Sigmoid colon (tissue), 7 donors: ENCODE results near the gene PTPRD. TPM values are rescaled to one million over a fixed set of nuclear protein-coding genes. Genes with fewer than 3 reads are reported as not detected.

Experiments
- DNase-seq: peaks from one replicate; pipeline ENCODE4 v3.0.0-alpha.2; 2019
- H3K27ac ChIP-seq, 4 donors: fragments of 200-600 bp; sonication (generic); one replicate each; pipeline ENCODE4 v1.5.1; 2016 to 2019; ENCODE audit warnings: mild to moderate bottlenecking in 1 of 4
- H3K27me3 ChIP-seq, 3 donors: fragments of 200-600 bp; sonication (generic); one replicate each; pipeline ENCODE4 v1.5.1; 2019; ENCODE audit warnings: mild to moderate bottlenecking in 1 of 3
- H3K36me3 ChIP-seq, 4 donors: fragments of 200-600 bp; sonication (generic); one replicate each; pipeline ENCODE4 v1.5.1; 2016 to 2019
- H3K4me1 ChIP-seq, 4 donors: fragments of 200-600 bp; sonication (generic); one replicate each; pipeline ENCODE4 v1.5.1; 2017 to 2019
- H3K4me3 ChIP-seq, 4 donors: fragments of 200-600 bp; sonication (generic); one replicate each; pipeline ENCODE4 v1.5.1; 2017 to 2019; ENCODE audit warnings: mild to moderate bottlenecking in 2 of 4, moderate library complexity in 1 of 4
- H3K9me3 ChIP-seq, 4 donors: fragments of 200-600 bp in 3 of 4; sonication (generic) in 3 of 4; one replicate each; pipeline versions ENCODE4 v1.5.1 to v1.6.1; 2013 to 2019
- EP300 ChIP-seq, 4 donors: sonication (generic); formaldehyde crosslinking; IDR thresholded peaks; one replicate each; pipeline ENCODE4 v1.6.1; 2017; ENCODE audit warnings: antibody characterized with exemption in 4 of 4
- POLR2A ChIP-seq, 2 donors: fragments of 450-650 bp; IDR thresholded peaks; one replicate each; pipeline ENCODE4 v1.6.1; 2016; ENCODE audit warnings: antibody characterized with exemption in 2 of 2, mild to moderate bottlenecking in 2 of 2, moderate library complexity in 2 of 2
- POLR2AphosphoS5 ChIP-seq, 4 donors: sonication (generic); formaldehyde crosslinking; IDR thresholded peaks; one replicate each; pipeline ENCODE4 v1.6.1; 2017; ENCODE audit warnings: antibody characterized with exemption in 4 of 4
- WGBS, 2 donors: extraction: QIAGEN DNeasy Blood & Tissue Kit; methylation state at CpG; one replicate each; pipeline ENCODE4 v1.1.7; 2013; 5-methylcytosine and 5-hydroxymethylcytosine counted together
- intact Hi-C: fragments of 100-400 bp; cut with DNase I; formaldehyde crosslinking; loops from one replicate; pipeline ENCODE4 v1.15.1; 2023
- polyA plus RNA-seq, 3 donors: library from polyadenylated mRNA; stranded (reverse); fragments of 200-250 nt; gene quantifications; one replicate each; pipeline ENCODE4 v1.2.3, GENCODE V29; 2013
- total RNA-seq, 4 donors: library from RNA; depleted of rRNA; stranded (reverse); fragments of >200 nt; gene quantifications; one replicate each; pipeline ENCODE4 v1.1.0, GENCODE V29; 2016
- TF ChIP-seq, protein P1 (sequence below), 4 experiments: fragments of 450-650 bp in 3 of 4; fragments of 200-600 bp in 1 of 4; IDR thresholded peaks; one replicate each; pipeline ENCODE4 v1.5.1; 2016 to 2019; ENCODE audit warnings: antibody characterized with exemption in 4 of 4, mild to moderate bottlenecking in 3 of 4, moderate library complexity in 2 of 4
- donor health status: healthy with polysubstance abuse.
- donor health status: Bipolar disorder and iron deficiency.
- donor health status: healthy.

Gene PTPRD
- total and polyA plus RNA-seq, 7 donors = 1.2 to 18.3 (median 6.3) TPM

DNA sequence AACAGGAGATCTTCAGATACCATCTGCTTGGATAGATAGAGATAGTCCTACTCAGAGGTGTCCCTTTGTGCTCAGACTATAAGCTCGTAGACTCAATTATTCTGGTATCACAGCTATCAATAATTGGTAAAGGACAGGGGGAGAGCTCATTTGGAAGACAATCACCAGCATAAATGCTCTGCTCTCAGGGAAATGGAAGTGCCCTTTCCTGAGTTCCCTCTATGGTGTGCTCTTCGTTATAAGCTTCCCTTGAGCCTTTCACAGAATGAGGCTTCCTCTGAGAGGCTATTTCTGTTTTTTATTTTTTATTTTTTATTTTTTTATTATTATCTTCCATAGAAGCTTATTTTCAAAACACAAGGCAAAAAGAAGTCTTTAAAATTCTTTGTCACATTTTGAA lies 1657.5 kb downstream of the PTPRD start:
- WGBS, 2 donors = 75 to 80% methylated on average over 2 of the region's 2 CpGs
- Histone ChIP-seq H3K27ac (no peak overlapping the region), H3K4me1 (no peaks in the 10 kb centered on the region), H3K4me3 (no peak overlapping the region), H3K9me3 (no peaks in the 10 kb centered on the region), H3K36me3 (no peaks in the 10 kb centered on the region), H3K27me3 (no peaks in the 10 kb centered on the region)
- intact Hi-C loops = no loop called here
- no peak for DNase-seq
- no peak for TF ChIP-seq POLR2A (IDR thresholded peaks at IDR 0.05)
- TF ChIP-seq, protein P1, sequence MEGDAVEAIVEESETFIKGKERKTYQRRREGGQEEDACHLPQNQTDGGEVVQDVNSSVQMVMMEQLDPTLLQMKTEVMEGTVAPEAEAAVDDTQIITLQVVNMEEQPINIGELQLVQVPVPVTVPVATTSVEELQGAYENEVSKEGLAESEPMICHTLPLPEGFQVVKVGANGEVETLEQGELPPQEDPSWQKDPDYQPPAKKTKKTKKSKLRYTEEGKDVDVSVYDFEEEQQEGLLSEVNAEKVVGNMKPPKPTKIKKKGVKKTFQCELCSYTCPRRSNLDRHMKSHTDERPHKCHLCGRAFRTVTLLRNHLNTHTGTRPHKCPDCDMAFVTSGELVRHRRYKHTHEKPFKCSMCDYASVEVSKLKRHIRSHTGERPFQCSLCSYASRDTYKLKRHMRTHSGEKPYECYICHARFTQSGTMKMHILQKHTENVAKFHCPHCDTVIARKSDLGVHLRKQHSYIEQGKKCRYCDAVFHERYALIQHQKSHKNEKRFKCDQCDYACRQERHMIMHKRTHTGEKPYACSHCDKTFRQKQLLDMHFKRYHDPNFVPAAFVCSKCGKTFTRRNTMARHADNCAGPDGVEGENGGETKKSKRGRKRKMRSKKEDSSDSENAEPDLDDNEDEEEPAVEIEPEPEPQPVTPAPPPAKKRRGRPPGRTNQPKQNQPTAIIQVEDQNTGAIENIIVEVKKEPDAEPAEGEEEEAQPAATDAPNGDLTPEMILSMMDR (IDR thresholded peaks at IDR 0.05) = no peak
- TF ChIP-seq POLR2AphosphoS5 (IDR thresholded peaks at IDR 0.05) = no peak
- no peak for TF ChIP-seq EP300 (IDR thresholded peaks at IDR 0.05)

DNA sequence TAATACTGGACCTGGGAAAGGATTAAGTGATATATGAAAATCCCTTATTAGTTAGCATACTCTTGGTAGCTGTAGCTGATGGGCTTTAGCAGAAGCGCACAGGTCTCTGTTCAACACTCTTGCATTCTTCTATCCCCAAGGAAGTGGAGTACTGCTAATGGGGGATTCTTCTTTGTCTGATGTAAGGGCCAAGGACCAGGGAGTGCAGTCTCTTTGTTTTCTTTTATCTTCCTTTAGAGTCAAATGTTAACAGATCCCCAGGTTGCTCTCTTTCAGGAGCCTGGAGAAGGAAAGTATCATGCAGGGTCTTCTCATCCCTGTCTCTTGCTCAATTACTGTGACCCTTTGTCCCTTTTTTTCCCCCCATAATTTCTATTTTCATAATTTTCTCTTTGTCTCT lies 1666.3 kb downstream of the PTPRD start:
- no peaks in the 10 kb centered on the region for H3K9me3 ChIP-seq
- no peaks in the 10 kb centered on the region for H3K4me1 ChIP-seq
- no peaks in the 10 kb centered on the region for H3K36me3 ChIP-seq
- no peak overlapping the region for H3K27ac ChIP-seq
- no peaks in the 10 kb centered on the region for H3K27me3 ChIP-seq
- DNase-seq = no peak
- 89 to 94% methylated on average over 1 of the region's 1 CpG for WGBS, 2 donors
- TF ChIP-seq EP300 (IDR thresholded peaks at IDR 0.05) (no peak), POLR2A (IDR thresholded peaks at IDR 0.05) (no peak), POLR2AphosphoS5 (IDR thresholded peaks at IDR 0.05) (no peak)
- TF ChIP-seq, protein P1 (IDR thresholded peaks at IDR 0.05) = no peak
- intact Hi-C loops = no loop called here
- no peak overlapping the region for H3K4me3 ChIP-seq

DNA sequence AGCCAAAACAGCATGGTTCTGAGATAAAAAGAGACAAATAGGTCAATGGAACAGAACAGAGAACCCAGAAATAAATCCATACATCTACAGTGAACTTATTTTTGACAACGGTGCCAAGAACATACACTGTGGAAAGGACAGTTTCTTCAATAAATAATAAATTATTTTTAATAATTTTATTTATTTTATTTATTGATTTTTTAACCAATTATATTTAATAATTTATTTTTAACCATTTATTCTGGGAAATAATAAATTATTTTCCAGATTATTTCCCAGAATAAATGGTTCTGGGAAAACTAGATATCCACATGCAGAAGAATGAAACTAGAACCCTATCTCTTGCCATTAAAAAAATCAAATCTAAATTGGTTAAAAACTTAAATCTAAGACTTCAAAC lies 1669.4 kb downstream of the PTPRD start:
- no peak overlapping the region for H3K4me3 ChIP-seq
- no peaks in the 10 kb centered on the region for H3K27me3 ChIP-seq
- H3K27ac ChIP-seq = no peak overlapping the region
- intact Hi-C loops = no loop called here
- no peaks in the 10 kb centered on the region for H3K9me3 ChIP-seq
- WGBS, 2 donors = 90 to 94% methylated on average over 1 of the region's 1 CpG
- no peaks in the 10 kb centered on the region for H3K36me3 ChIP-seq
- TF ChIP-seq POLR2A (IDR thresholded peaks at IDR 0.05) (no peak), POLR2AphosphoS5 (IDR thresholded peaks at IDR 0.05) (no peak), EP300 (IDR thresholded peaks at IDR 0.05) (no peak)
- TF ChIP-seq, protein P1 (IDR thresholded peaks at IDR 0.05) = no peak
- no peak for DNase-seq
- H3K4me1 ChIP-seq = no peaks in the 10 kb centered on the region

DNA sequence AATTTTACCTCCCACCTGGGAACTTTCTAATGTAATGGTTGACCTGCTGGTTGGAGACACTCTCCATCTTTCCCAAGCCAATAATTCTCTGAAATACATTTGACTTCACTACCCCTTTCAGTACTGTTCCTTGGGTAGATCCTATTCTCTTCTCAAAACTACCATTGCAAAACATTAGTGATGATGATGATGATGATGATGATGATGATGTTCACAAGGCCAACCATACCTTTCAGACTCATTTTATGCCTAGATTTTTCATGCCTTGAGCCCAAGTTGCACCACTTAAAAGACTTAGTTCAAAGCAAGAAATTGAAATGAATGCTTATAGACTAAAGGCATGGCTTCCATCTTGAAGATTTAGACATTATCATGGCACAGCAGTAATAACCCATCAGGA lies 1672.2 kb downstream of the PTPRD start:
- no peak overlapping the region for H3K27ac ChIP-seq
- no peaks in the 10 kb centered on the region for H3K36me3 ChIP-seq
- no peaks in the 10 kb centered on the region for H3K9me3 ChIP-seq
- intact Hi-C loops = no loop called here
- H3K4me3 ChIP-seq = no peak overlapping the region
- no peaks in the 10 kb centered on the region for H3K4me1 ChIP-seq
- H3K27me3 ChIP-seq = no peaks in the 10 kb centered on the region
- TF ChIP-seq POLR2AphosphoS5 (IDR thresholded peaks at IDR 0.05) (no peak), EP300 (IDR thresholded peaks at IDR 0.05) (no peak), POLR2A (IDR thresholded peaks at IDR 0.05) (no peak)
- TF ChIP-seq, protein P1 (IDR thresholded peaks at IDR 0.05) = no peak
- DNase-seq = no peak

DNA sequence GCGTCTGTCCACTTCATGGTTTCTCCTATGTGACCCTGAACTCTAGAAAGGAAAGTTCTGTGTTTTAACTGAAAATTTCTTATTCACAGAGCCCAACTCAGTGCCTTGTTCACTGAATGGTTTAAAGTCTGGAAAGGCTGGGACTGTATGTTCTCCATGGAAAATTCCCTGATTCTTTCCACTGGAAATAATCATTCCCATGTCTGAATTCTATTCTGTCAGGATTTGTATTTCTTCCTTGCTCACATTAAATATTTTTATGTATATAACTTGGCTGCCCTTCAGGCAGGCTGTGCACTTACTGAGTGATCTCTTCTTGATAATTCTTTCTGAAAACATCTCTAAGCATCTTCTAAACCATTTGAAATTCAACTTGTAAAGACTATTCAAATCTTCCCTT lies 1686.3 kb downstream of the PTPRD start:
- no peaks in the 10 kb centered on the region for H3K27me3 ChIP-seq
- H3K4me1 ChIP-seq = no peaks in the 10 kb centered on the region
- H3K36me3 ChIP-seq = no peaks in the 10 kb centered on the region
- no peak overlapping the region for H3K4me3 ChIP-seq
- 94 to 96% methylated on average over 1 of the region's 1 CpG for WGBS, 2 donors
- DNase-seq = no peak
- no peak overlapping the region for H3K27ac ChIP-seq
- intact Hi-C loops = no loop called here
- no peak for TF ChIP-seq POLR2A (IDR thresholded peaks at IDR 0.05)
- TF ChIP-seq, protein P1 (IDR thresholded peaks at IDR 0.05) = no peak
- TF ChIP-seq EP300 (IDR thresholded peaks at IDR 0.05) = no peak
- no peak for TF ChIP-seq POLR2AphosphoS5 (IDR thresholded peaks at IDR 0.05)
- no peaks in the 10 kb centered on the region for H3K9me3 ChIP-seq
